GM19467 (cell line): ENCODE results near the gene FLNA.
"Not testable (repeated sequence)": the region's sequence is repeated elsewhere in the genome, so short reads cannot be mapped to it uniquely, and the experiment has no call there.

ENCODE experiments used
- ATAC-seq: cut with Tn5 transposase; IDR thresholded peaks from one replicate; pipeline ENCODE4 v1.9.1; 2021; ENCODE audit warnings: mild to moderate bottlenecking, moderate library complexity; ENCODE audit not compliant: unreplicated experiment

The FLNA gene

DNA sequence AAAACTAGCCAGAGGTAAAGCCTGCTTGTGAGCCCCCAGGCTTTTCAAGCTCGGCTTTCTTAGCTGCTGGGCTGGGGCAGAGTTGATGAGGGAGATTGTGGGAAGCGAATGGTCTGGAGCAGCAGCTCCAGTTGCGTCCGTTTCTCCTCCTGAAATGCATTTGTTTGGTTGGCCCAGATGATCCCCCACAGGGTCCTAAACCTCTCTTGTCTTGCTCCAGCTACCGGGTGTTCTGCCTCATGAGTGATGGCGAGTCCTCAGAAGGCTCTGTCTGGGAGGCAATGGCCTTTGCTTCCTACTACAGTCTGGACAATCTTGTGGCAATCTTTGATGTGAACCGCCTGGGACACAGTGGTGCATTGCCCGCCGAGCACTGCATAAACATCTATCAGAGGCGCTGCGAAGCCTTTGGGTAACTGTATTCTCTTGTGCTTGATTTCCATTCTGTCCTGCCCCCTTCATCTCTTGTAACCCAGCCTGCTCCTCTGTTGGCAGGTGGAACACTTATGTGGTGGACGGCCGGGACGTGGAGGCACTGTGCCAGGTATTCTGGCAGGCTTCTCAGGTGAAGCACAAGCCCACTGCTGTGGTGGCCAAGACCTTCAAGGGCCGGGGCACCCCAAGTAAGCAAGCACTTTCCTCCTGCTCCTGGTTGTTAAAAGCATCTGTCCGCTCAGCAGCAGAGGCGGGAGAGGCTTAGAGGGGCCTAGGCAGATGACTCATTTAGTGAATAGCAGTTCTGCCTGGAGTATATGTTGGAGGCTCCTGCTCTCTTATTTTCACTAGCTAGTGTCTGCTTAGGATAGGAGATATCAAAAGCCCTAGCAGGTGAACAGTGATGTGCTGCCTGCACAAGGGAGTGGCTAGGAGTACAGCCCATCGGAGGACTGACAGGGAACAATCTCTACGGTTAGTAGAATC lies 63.6 kb downstream of the FLNA start:
- no peak for ATAC-seq

DNA sequence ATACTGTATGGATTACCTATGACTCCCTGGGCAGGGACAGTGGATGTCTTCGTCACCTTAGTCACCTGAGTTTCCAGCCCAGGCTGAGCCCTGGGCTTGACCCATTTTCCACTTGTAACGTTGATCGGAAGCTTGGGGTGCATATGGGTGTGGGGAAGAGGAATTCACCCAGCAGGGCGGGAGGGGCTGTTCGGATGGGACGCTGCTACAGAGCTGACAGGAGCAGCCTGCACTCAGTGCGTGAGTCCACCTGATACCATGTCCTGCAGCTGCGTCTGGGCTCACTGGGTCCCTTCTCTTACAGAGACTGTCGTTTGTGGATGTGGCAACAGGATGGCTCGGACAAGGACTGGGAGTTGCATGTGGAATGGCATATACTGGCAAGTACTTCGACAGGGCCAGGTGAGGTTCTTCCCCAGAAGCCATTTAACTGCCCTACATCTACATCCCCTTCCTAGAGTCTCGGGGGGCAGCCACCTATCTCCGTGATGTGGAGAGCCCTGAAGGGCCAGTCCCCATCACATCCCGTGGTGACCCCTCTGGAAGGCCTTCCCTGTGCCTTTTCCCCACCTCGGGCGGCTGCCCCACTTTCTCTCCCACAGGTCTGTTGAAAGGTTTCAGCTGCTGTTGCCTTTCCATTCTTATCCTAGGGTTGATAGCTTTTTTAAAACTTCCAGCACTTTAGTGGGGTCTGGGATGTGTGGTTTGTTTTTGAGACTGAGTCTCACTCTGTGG lies 65.2 kb downstream of the FLNA start:
- no peak for ATAC-seq

DNA sequence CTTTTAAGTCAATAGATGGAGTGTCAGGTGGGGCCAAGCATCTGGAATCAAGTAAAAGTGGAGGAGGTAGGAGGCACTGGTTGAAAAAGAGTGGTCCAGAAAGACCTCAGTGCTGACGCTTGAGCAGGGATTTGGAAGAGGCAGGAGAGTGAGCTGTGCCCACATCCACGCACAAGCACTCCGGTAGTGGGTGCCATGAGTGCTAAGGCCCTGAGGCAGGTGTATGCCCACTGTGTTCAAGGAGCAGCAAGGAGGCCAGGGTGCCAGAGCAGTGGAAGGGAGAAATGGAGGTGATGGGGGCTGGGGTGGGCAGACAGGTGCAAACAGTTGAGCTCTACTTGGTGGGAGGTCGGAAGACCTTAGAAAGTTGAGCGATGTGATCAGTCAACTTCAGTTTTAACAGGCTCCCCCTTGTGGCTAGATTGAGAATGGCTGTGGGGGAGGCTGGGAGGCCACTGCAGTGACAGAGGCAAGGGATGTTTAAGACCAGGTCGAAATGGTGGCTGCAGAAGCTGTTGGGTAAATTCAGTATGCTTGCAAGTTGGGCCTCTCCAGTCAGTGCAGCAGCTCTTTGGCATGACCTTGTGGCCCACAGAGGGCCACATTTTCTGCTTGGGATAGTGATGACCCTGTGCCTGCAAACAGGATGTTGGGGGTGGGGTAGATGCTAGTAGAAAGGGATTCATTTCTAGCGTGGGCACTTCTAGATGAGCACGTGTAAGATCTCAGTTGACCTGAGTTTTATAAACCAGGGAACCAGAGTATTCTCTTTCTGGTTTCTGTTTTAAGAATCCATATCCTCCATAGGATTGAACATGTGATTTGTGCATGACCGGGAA lies 66.1 kb downstream of the FLNA start:
- no peak for ATAC-seq

DNA sequence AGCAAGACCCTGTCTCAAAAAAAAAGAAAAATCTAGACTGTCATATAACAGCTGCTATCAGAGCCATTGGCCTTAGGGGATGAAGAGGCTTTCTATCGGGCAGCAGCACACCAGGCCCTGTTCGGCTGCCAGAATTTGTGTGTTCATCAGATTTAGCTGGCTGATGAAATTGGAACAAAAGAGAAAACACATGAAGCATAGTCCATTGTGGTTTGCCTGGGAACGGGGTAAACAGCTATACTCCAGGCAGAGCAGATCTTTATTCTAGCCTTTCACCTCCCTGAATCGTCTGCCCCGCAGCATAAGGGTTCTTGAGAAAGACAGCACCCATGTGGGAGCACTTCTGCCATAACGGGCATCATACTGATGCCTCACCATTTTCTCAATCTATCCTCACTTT lies 67.2 kb downstream of the FLNA start:
- no peak for ATAC-seq

DNA sequence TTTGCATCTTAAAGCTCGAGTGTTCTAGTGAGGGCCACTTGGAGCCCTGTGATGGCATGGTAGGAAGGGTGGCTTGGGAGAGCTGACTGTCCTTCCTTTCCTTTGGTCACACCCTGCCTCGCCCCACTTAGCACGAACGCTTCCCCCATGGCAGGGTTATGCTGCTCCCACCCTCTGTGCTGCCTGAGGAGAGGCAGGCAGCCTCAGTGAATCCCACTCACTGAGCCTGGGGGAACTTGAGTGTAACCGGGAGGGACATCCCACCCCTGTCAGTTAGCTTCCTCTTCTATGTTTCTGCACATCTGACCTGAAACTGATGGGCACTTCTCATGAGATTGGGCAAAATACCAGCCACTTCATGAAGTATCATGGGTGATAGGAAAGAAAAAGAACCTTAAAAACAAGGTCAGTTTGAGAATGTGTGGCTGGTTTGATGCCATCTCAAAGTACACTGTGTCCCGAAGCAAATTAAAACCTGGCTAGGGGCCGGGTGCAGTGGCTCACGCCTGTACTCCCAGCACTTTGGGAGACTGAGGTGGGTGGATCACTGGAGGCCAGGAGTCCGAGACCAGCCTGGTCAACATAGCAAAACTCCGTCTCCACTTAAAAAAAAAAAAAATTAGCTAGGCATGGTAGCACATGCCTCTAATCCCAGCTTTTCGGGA lies 68.8 kb downstream of the FLNA start:
- ATAC-seq: no peak

DNA sequence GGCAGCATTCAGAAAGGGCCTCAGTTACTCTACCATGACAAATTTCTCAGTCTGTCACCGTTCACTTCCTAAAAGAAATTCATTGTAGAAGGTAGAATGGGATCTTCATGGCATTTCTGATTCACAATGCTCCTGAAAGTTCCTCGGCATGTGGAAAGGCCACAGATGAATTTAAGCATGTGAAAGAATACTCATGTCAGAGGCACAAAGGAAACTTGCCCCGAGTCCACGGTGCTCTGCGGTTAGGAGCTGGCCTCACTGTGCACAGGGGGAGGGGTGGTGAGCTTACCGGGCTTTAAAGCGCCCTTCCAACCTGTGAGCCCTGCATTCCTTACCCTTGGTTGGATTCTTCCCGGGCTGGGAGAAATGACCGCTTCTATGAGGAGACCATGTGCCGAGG lies 69.6 kb downstream of the FLNA start:
- no peak for ATAC-seq

DNA sequence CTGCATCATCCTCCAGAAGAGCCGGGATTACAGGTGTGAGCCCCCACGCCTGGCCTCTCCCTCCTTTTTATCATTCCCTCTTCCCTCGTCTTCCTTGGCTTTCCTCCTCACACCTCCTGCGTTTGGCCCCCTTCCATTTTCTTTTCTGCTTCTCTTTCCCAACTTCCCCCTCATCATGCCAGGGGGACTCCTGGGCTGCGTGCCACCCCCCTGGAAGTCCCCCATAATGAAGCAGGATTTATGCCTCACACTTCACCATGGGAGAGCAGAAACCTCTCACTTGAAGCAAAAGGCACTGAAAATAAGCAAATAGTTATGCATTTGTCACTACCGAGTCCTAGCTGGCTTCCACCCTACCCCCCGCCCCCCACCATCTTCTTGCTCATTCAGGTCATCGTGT lies 71.0 kb downstream of the FLNA start:
- no peak for ATAC-seq

DNA sequence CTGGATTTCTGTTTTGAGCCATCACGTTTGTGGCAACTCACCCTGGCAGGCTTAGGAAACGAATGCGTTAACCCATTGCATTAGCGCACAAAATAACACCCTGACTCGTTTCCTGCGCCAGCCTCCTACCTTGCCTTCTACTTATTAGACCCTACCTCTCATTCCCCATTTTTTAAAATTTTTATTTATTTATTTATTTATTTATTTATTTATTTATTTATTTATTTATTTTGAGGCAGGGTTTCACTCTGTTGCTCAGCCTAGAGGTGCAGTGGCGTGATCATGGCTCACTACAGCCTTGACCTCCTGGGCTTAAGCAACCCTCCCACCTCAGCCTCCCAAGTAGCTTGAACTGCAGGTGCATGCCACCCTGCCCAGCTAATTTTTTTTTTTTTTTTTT lies 71.4 kb downstream of the FLNA start:
- ATAC-seq: not testable (repeated sequence)

DNA sequence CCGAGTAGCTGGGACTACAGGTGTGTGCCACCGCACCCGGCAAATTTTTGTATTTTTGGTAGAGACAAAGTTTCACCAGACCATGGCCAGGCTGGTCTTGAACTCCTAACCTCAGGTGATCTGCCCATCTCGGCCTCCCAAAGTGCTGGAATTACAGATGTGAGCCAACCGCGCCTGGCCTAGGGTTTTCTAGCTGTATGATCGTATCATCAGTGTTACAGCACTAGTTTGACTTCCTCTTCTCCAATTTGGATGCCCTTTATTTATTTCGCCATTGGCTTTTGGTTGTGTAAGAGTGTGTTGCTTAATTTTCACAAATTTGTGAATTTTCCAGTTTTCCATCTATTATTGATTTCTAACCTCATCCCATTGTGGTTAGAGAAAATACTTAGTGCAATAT lies 73.6 kb downstream of the FLNA start:
- no peak for ATAC-seq
